Measurements from ENCODE around the gene ALDH3B2. TPM values are rescaled to one million over a fixed set of nuclear protein-coding genes. Genes with fewer than 3 reads are reported as not detected.
"Not testable (repeated sequence)": the region's sequence is repeated elsewhere in the genome, so short reads cannot be mapped to it uniquely, and the experiment has no call there.

The ALDH3B2 gene
- total RNA-seq, 1 experiment from 2014 or later = not detected

GRCh38 chr11:67704524-67704923, 30.1 kb upstream of the ALDH3B2 start:
- H3K27ac Mint-ChIP-seq = no peak overlapping the region
- WGBS (ENCODE audit: extremely low coverage, insufficient read length, low lambda C conversion rate) = no CpG with 5 or more reads among the region's 7 CpGs
- H3K4me2 ChIP-seq (ENCODE audit: insufficient read depth, insufficient read length, low read length) = no peak overlapping the region

DNA sequence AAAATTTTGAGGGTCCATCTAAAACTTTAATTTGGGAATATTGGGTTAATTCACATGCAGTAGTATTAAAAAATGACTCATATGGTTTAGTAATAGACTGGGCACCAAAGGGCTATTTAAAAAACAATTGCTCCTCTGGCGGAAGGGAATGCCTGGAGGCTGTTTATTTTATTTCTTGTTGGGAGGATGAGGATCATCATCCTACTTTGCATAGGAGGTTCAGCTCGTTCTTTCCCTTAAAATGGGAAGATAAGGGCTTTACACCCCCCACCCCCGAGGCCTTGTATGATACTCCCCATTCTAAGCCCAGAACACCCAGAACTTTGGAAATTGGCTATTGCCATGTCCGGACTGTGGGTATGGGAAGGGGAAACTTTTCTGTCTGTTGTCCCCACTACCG, 29.3 kb upstream of the ALDH3B2 start:
- H3K9ac ChIP-seq (ENCODE audit: extremely low read depth, insufficient read length, low read length); H2BK5ac ChIP-seq (ENCODE audit: insufficient read length, low read length); H3K4me2 ChIP-seq (ENCODE audit: insufficient read depth, insufficient read length, low read length); H3K9me3 Mint-ChIP-seq; H3K18ac ChIP-seq (ENCODE audit: insufficient read length, low read depth, low read length); H3K4me3 Mint-ChIP-seq; H3K4ac ChIP-seq (ENCODE audit: low read depth, low read length); H3K79me1 ChIP-seq (ENCODE audit: insufficient read depth, low read depth, low read length, poor library complexity, severe bottlenecking); H3K27ac ChIP-seq (ENCODE audit: insufficient read length, low read depth, low read length); H4K8ac ChIP-seq (replicated peaks; ENCODE audit: insufficient read length, low read depth, low read length); DNase-seq; H2BK20ac ChIP-seq (ENCODE audit: low read depth, low read length, poor library complexity, severe bottlenecking); H2AFZ ChIP-seq (ENCODE audit: low read length); H4K20me1 ChIP-seq (ENCODE audit: control insufficient read depth, insufficient read depth, insufficient read length); H3K23ac ChIP-seq (ENCODE audit: insufficient read length, low read depth, low read length); H4K5ac ChIP-seq (ENCODE audit: insufficient read length, low read depth, low read length); H2BK15ac ChIP-seq (ENCODE audit: low read depth, low read length); H3K23me2 ChIP-seq (ENCODE audit: insufficient read length, low read depth, low read length, poor library complexity, severe bottlenecking); H3K27me3 ChIP-seq (ENCODE audit: insufficient read depth, low read length); H2BK120ac ChIP-seq (ENCODE audit: low read depth, low read length, poor library complexity, severe bottlenecking); H3K56ac ChIP-seq (ENCODE audit: insufficient read length, low read depth, low read length); H3K4me1 ChIP-seq (ENCODE audit: insufficient read depth, low read length); H2BK12ac ChIP-seq (ENCODE audit: insufficient read length, low read depth, low read length); H3K36me3 Mint-ChIP-seq (ENCODE audit: insufficient read depth in 1 of 3, low read depth in 3 of 3); H3K9me3 ChIP-seq (ENCODE audit: control insufficient read depth, low read depth, low read length); H3T11ph ChIP-seq (ENCODE audit: low read length); H3K27ac Mint-ChIP-seq; H2AK5ac ChIP-seq (ENCODE audit: insufficient read length, low read length); H3K79me2 ChIP-seq (ENCODE audit: insufficient read depth, low read length); H4K91ac ChIP-seq (ENCODE audit: insufficient read length, low read depth, low read length); H3K14ac ChIP-seq (ENCODE audit: insufficient read depth, low read length): not testable (repeated sequence)
- Mint-ChIP-seq H3K4me1 (peaks cover 7 to 20% of the 10 kb centered on the region in 2 experiments), H3K27me3 (ENCODE audit: low read depth) (peaks cover 12% of the 10 kb centered on the region)
- WGBS (ENCODE audit: extremely low coverage, insufficient read length, low lambda C conversion rate) = no CpG with 5 or more reads among the region's 5 CpGs

More at GRCh38 chr11:67704524-67704923, 30.1 kb upstream of the ALDH3B2 start:
- TF ChIP-seq, protein P1, sequence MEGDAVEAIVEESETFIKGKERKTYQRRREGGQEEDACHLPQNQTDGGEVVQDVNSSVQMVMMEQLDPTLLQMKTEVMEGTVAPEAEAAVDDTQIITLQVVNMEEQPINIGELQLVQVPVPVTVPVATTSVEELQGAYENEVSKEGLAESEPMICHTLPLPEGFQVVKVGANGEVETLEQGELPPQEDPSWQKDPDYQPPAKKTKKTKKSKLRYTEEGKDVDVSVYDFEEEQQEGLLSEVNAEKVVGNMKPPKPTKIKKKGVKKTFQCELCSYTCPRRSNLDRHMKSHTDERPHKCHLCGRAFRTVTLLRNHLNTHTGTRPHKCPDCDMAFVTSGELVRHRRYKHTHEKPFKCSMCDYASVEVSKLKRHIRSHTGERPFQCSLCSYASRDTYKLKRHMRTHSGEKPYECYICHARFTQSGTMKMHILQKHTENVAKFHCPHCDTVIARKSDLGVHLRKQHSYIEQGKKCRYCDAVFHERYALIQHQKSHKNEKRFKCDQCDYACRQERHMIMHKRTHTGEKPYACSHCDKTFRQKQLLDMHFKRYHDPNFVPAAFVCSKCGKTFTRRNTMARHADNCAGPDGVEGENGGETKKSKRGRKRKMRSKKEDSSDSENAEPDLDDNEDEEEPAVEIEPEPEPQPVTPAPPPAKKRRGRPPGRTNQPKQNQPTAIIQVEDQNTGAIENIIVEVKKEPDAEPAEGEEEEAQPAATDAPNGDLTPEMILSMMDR (conservative IDR thresholded peaks at IDR 0.05) = no peak
- Histone ChIP-seq H3K9me3 (ENCODE audit: control insufficient read depth, low read depth, low read length) (no peaks in the 10 kb centered on the region), H3K9ac (ENCODE audit: extremely low read depth, insufficient read length, low read length) (no peak overlapping the region), H3K4me1 (ENCODE audit: insufficient read depth, low read length) (no peaks in the 10 kb centered on the region), H2BK120ac (ENCODE audit: low read depth, low read length, poor library complexity, severe bottlenecking) (no peak overlapping the region), H3K14ac (ENCODE audit: insufficient read depth, low read length) (no peak overlapping the region), H3K23ac (ENCODE audit: insufficient read length, low read depth, low read length) (no peak overlapping the region), H4K20me1 (ENCODE audit: control insufficient read depth, insufficient read depth, insufficient read length) (no peaks in the 10 kb centered on the region), H3K56ac (ENCODE audit: insufficient read length, low read depth, low read length) (no peak overlapping the region), H2BK5ac (ENCODE audit: insufficient read length, low read length) (no peak overlapping the region), H2BK20ac (ENCODE audit: low read depth, low read length, poor library complexity, severe bottlenecking) (no peak overlapping the region), H2AFZ (ENCODE audit: low read length) (no peak overlapping the region), H3K18ac (ENCODE audit: insufficient read length, low read depth, low read length) (no peak overlapping the region), H3K27ac (ENCODE audit: insufficient read length, low read depth, low read length) (no peak overlapping the region), H2BK15ac (ENCODE audit: low read depth, low read length) (no peak overlapping the region), H4K91ac (ENCODE audit: insufficient read length, low read depth, low read length) (no peak overlapping the region), H3K27me3 (ENCODE audit: insufficient read depth, low read length) (no peaks in the 10 kb centered on the region), H3T11ph (ENCODE audit: low read length) (no peak overlapping the region), H3K23me2 (ENCODE audit: insufficient read length, low read depth, low read length, poor library complexity, severe bottlenecking) (no peaks in the 10 kb centered on the region), H4K5ac (ENCODE audit: insufficient read length, low read depth, low read length) (no peak overlapping the region), H3K79me2 (ENCODE audit: insufficient read depth, low read length) (no peaks in the 10 kb centered on the region), H4K8ac (replicated peaks; ENCODE audit: insufficient read length, low read depth, low read length) (no peak overlapping the region), H3K79me1 (ENCODE audit: insufficient read depth, low read depth, low read length, poor library complexity, severe bottlenecking) (no peaks in the 10 kb centered on the region), H2BK12ac (ENCODE audit: insufficient read length, low read depth, low read length) (no peak overlapping the region), H3K4ac (ENCODE audit: low read depth, low read length) (no peak overlapping the region), H2AK5ac (ENCODE audit: insufficient read length, low read length) (no peak overlapping the region)
- H3K27me3 Mint-ChIP-seq (ENCODE audit: low read depth) = peaks cover 18% of the 10 kb centered on the region
- peaks cover 0 to 3% (median 3%) of the 10 kb centered on the region in 3 experiments; a peak in 2 of 7 replicates for H3K36me3 Mint-ChIP-seq (ENCODE audit: insufficient read depth in 1 of 3, low read depth in 3 of 3)
- H3K9me3 Mint-ChIP-seq = peaks cover 3 to 4% of the 10 kb centered on the region in 2 experiments; a peak in 4 of 5 replicates
- DNase-seq = no peak
- H3K4me3 Mint-ChIP-seq = no peak overlapping the region
- peaks cover 7 to 20% of the 10 kb centered on the region in 2 experiments for H3K4me1 Mint-ChIP-seq
